GM18861 (cell line): ENCODE data around the gene CACNA2D3.

Experiments
- ATAC-seq: cut with Tn5 transposase; IDR thresholded peaks from one replicate; pipeline ENCODE4 v1.9.1; 2021; ENCODE audit not compliant: unreplicated experiment

Gene CACNA2D3

DNA sequence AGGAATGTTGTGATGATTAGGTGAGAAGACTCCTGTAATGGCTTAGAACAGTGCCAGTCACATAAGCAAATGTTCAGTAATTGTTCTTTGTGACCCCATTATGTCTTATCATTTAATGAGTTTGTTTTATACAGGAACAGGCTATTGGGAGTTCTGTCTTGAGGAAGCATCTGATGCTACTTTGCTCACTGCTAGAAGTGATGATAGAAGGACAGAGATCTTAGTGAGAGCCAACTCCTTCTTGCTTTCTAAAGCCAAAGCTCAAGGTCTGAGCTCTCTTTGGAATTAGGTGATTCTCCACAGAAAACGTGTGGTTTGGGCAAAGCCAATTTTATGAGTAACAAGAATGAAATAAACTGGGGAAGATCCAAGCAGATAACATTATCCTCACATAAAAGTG, 590.7 kb downstream of the CACNA2D3 start:
- ATAC-seq, result no peak

- no peak for ATAC-seq
Observed at GRCh38 chr3:54713455-54713854, 591.1 kb downstream of the CACNA2D3 start.

- no peak for ATAC-seq
Observed at GRCh38 chr3:54714035-54714434, 591.7 kb downstream of the CACNA2D3 start.

DNA sequence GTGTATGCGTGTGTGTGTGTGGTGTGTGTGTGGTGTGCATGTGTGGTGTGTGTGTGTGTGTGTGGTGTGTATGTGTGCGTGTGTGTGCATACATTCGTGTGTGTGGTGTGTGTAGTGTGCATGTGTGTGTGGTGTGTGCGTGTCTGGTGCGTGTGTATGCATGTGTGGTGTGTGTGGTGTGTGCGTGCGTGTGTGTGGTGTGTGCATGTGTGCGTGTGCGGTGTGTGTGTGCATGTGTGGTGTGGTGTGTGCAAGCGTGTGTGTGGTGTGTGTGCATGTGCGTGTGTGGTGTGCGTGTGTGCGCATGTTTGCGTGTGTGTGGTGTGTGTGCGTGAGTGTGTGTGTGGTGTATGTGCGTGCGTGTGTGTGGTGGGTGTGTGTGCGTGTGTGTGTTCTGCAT, 595.2 kb downstream of the CACNA2D3 start:
- no peak for ATAC-seq

GRCh38 chr3:54719914-54720313, 597.6 kb downstream of the CACNA2D3 start:
- no peak for ATAC-seq

GRCh38 chr3:54720604-54721003, 598.3 kb downstream of the CACNA2D3 start:
- ATAC-seq, result no peak

GRCh38 chr3:54731732-54732445, 609.5 kb downstream of the CACNA2D3 start:
- no peak for ATAC-seq

DNA sequence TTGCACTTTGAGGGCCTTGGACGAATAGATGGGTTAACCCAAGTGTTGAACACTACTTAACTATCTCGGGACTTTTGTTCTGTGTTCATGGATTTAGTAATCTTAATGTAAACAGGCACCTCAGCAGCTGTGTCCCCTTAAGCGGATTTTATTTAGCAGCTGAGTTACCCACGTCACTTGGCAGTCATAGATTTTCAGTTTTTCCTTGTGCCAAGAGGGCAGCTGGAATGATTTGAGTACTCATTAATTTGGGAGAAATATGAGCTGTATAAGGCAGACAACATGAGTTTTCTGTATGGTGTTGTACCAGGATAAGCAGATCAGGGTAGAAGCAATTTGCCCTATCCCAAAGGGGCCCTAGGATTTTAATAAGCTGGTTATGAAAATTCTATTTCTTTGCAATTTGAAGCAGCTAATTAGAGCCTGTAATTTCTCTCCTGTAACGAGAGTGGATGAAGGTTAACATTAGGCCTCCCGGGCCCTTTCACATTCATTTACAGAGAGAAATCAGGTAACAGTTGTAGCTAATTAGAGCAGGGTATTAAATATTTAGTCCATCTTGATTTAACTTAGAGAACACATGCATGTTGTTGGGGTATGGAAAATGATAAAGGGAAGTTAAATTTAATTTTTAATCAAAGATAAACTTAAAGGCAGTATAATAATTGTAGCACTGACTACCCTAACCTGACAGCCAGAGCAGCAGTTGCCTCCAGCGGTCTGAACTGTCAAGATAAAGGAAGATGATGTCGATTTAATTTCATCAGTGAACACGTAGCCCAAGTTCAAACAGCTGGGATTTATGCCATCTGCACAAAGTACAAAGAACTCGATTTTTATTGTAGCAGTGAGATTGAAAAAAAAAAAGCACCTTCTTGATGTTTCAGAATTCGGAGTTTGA, 611.0 kb downstream of the CACNA2D3 start:
- no peak for ATAC-seq

GRCh38 chr3:54736459-54736858, 614.1 kb downstream of the CACNA2D3 start:
- no peak for ATAC-seq

- ATAC-seq, result no peak
Observed at GRCh38 chr3:54743755-54744154, 621.4 kb downstream of the CACNA2D3 start.

DNA sequence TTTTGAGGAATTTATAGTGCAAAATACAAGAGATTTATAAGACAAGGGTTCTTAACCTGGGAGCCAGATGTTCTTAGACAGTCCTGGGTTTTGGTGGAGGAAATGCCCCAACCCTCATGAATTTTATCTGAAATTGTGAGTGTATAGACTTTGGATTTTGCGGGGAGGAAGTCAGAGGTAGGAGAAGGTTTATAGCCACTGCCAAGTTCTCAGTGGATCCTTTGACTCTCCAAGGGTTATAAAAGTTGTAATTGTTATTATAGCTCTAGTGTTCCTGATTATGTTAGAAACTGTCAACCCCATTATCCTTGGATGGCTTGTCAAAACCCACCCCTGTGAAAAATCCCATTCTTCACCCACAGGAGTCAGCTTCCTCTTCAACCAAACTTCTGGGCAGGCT, 621.9 kb downstream of the CACNA2D3 start:
- no peak for ATAC-seq

DNA sequence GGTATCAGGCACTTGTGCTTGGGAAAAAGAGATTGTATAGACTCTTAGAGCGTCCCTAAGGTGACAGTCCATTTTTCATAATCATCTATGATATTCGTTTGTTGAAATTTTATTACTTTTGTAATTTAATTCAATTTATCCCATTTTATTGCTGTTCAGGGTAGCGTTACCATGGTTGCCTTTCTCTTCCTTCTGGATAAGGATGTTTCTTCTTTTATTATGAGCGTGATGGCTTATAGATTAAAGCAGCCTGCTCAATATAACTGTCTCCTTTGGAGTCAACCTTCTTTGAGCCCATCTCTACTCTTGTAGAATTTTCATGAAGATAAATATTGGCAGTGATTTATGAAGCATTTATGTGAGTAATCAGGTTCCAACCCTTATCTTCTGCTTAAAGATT, 623.5 kb downstream of the CACNA2D3 start:
- no peak for ATAC-seq

- no peak for ATAC-seq
Observed at GRCh38 chr3:54746722-54747121, 624.4 kb downstream of the CACNA2D3 start.

- no peak for ATAC-seq
Observed at GRCh38 chr3:54755756-54756155, 633.4 kb downstream of the CACNA2D3 start.

DNA sequence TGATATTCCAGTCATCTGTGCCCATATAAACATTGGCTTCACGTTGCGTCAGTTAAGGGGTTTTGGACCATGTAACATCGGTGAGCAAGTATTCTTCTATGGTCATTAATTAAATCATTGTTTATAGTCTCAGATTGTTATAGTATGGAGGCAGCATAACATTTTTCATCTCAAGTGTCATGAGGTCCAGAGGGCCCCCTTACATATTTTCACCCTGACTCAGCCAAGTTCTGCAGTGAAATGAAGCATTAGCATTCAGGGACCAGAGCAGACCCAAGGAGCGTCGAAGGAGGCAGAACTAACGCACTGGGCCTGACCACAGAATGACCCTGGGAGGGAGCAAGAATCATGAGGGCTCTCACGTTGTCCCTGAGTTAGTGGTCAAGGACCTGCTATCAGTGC, 634.0 kb downstream of the CACNA2D3 start:
- no peak for ATAC-seq

- no peak for ATAC-seq
Observed at GRCh38 chr3:54758461-54758860, 636.1 kb downstream of the CACNA2D3 start.

- ATAC-seq, result no peak
Observed at GRCh38 chr3:54759166-54759565, 636.8 kb downstream of the CACNA2D3 start.

DNA sequence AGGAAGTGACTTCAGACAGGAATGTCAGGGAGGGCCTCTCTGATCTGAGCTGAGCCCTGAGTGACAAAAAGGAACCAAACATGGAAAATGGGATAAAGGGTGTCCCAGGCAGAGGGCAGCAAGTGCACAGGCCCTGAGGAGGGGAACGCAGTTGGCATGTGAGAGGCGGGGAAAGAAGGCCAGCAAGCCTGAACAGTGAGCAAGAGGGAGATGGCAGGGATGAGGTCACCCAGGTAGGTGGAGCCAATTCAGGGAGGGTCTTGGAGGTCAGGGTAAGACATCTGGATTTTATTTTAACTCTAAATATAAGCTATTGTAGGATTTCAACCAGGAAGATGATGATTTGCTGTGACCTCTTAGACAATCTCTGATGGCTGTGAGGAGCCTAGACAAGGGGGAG, 637.8 kb downstream of the CACNA2D3 start:
- ATAC-seq, result no peak

DNA sequence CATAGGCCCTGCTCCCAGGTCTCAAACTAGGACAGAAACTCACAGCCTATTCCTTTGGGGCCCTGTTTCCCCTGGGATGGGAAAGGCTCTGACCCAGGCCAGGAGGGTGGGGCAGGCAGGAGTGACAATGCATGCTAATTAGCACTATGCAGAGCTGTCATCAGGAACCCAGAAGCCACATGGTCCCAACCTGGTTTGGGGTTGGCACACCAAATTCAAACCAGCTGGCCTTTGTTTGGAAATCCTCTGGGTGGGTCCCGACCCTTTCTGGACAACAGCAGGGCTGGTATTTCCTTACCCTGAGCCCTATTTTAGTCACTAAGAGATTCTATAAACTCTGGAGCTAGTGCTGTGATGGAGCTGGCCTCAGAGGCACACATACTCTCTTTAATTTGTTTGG, 639.3 kb downstream of the CACNA2D3 start:
- no peak for ATAC-seq

- no peak for ATAC-seq
Observed at GRCh38 chr3:54764911-54765310, 642.6 kb downstream of the CACNA2D3 start.

- ATAC-seq, result no peak
Observed at GRCh38 chr3:54771050-54771449, 648.7 kb downstream of the CACNA2D3 start.

DNA sequence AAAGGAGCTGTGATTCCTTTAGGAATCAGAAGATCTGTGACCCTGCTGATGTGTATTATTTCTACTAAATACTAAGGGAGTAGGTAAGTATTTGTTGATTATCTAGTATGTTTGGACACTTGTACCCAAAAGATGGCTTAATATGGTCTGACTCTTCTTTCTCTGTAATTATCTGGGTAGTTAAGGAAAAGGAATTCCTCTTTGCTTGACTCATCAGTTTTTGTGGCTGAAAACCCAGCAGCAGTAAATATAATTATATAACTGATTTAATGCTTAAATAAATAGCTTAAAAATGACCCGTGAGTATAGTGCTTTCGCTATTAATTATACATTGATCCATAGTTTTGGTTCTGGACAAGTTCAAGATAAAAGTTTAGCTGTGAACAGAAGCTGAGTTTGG, 649.7 kb downstream of the CACNA2D3 start:
- ATAC-seq, result no peak
